Measurements from ENCODE around the gene TLE5. TPM values are rescaled to one million over a fixed set of nuclear protein-coding genes. Genes with fewer than 3 reads are reported as not detected.

TLE5 gene
- total and polyA plus RNA-seq, 2 donors (not counting 3 experiments of a cell fraction or from before 2014, with no cell fraction given): 393 to 574 TPM

DNA sequence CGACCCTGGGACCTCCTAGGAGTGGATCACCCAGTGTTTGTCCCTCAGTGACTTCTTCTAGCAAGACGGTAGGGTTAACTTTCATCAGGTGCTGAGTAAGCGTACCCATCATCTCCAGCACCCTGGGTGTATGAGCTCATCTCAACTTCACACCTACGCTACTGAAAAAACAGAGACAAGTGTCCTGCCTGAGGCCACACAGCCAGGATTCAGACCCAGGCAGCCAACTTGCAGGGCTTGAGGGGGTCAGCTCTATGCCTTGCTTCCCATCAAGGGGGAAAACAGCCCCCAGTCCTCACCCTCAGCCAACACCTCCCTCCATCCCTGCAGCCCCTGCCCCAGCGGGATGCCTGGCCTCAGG, 37.8 kb downstream of the TLE5 start:
- dilution Hi-C loops (cut with MboI; ENCODE audit: extremely low pct_ligation_motif_present, low sequenced_read_pairs) (no loop called here), intact Hi-C loops (cut with micrococcal nuclease) (no loop called here)
- no peak for DNase-seq (ENCODE audit: low read depth, low spot score)
- H3K9me1 ChIP-seq (replicated peaks; ENCODE audit: control insufficient read depth, extremely low read depth, insufficient read depth, low read length): no peaks in the 10 kb centered on the region
- FAIRE-seq: no peak
- no peak overlapping the region for H3K4me2 ChIP-seq (ENCODE audit: insufficient read depth, low read length)
- peaks cover under 1% of the 10 kb centered on the region for H3K4me1 ChIP-seq (ENCODE audit: control insufficient read depth, extremely low read depth, insufficient read depth, low read length)
- ChIA-PET CTCF (interaction anchor here (1.5 kb wide), 1 partner anchor 80 kb away, joined by 5 read pairs; no protein-coding TSS in a partner anchor), POLR2A (no interaction called here)
- no peak overlapping the region for H3K27ac ChIP-seq (ENCODE audit: insufficient read depth, low read depth, low read length)
- TF ChIP-seq FOS (IDR thresholded peaks at IDR 0.05; ENCODE audit: borderline replicate concordance, insufficient read depth, low read length): no peak
- H2AFZ ChIP-seq (ENCODE audit: low read depth, low read length): no peak overlapping the region
- no peak overlapping the region for H3K4me3 ChIP-seq (replicated peaks in 1 of 3; ENCODE audit: insufficient read depth in 1 of 3, low read depth in 1 of 3, low read length in 3 of 3)
- no peaks in the 10 kb centered on the region for H4K20me1 ChIP-seq (replicated peaks; ENCODE audit: control insufficient read depth, extremely low read depth, insufficient read depth, low read length)
- BruUV-seq (replicated peaks): no TSS peak
- no peaks in the 10 kb centered on the region for H3K27me3 ChIP-seq (ENCODE audit: control insufficient read depth in 2 of 2, insufficient read depth in 2 of 2, low read length in 2 of 2)
- no peaks in the 10 kb centered on the region for H3K36me3 ChIP-seq (ENCODE audit: control insufficient read depth in 2 of 2, extremely low read depth in 1 of 2, insufficient read depth in 2 of 2, low read length in 2 of 2)
- H3K79me2 ChIP-seq (ENCODE audit: control insufficient read depth, insufficient read depth, low read length): no peaks in the 10 kb centered on the region
- H3K9ac ChIP-seq (replicated peaks; ENCODE audit: extremely low read depth, insufficient read depth, low read length): no peak overlapping the region
- H3K9me3 ChIP-seq (replicated peaks; ENCODE audit: control insufficient read depth, insufficient read depth, low read length): no peaks in the 10 kb centered on the region

DNA sequence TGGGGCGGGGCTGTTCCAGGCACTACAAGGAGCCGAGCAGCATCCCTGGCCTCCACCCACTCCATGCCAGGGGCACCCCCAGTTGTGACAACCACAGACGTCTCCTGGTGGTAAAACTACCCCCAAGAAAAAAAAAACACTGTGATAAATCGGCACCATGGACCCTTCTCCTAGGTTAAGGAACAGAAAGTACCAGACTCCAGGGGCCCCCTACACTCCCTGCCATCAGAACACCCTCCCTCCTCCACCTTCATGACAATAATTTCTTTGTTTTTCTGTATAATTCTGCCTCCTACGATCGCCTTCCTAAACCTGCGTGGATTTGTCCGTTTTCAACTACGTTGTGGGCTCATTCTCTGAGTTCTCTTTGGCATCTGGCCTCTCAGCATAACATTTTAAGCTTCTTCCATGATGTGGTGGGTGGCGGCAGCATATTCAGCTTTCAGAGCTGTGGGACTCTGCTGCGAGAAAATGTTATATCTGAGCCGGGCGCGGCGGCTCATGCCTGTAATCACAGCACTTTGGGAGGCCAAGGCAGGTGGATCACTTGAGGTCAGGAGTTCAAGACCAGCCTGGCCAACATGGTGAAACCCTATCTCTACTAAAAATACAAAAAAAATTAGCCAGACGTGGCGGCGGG, 41.9 kb downstream of the TLE5 start:
- ChIA-PET CTCF (no interaction called here), POLR2A (no interaction called here)
- intact Hi-C loops (cut with micrococcal nuclease): no loop called here
- Histone ChIP-seq H3K4me2 (ENCODE audit: insufficient read depth, low read length) (no peak overlapping the region), H3K27ac (ENCODE audit: insufficient read depth, low read depth, low read length) (no peak overlapping the region), H3K9me3 (replicated peaks; ENCODE audit: control insufficient read depth, insufficient read depth, low read length) (no peaks in the 10 kb centered on the region), H3K36me3 (ENCODE audit: control insufficient read depth in 2 of 2, extremely low read depth in 1 of 2, insufficient read depth in 2 of 2, low read length in 2 of 2) (peaks cover 0 to 4% of the 10 kb centered on the region in 2 experiments), H3K4me1 (ENCODE audit: control insufficient read depth, extremely low read depth, insufficient read depth, low read length) (no peaks in the 10 kb centered on the region), H3K9me1 (replicated peaks; ENCODE audit: control insufficient read depth, extremely low read depth, insufficient read depth, low read length) (no peaks in the 10 kb centered on the region), H3K9ac (replicated peaks; ENCODE audit: extremely low read depth, insufficient read depth, low read length) (no peak overlapping the region), H3K4me3 (replicated peaks in 1 of 3; ENCODE audit: insufficient read depth in 1 of 3, low read depth in 1 of 3, low read length in 3 of 3) (no peak overlapping the region), H3K79me2 (ENCODE audit: control insufficient read depth, insufficient read depth, low read length) (no peaks in the 10 kb centered on the region), H2AFZ (ENCODE audit: low read depth, low read length) (no peak overlapping the region), H4K20me1 (replicated peaks; ENCODE audit: control insufficient read depth, extremely low read depth, insufficient read depth, low read length) (no peaks in the 10 kb centered on the region), H3K27me3 (ENCODE audit: control insufficient read depth in 2 of 2, insufficient read depth in 2 of 2, low read length in 2 of 2) (no peaks in the 10 kb centered on the region)
- dilution Hi-C loops (cut with MboI; ENCODE audit: extremely low pct_ligation_motif_present, low sequenced_read_pairs): no loop called here
- TF ChIP-seq FOS (IDR thresholded peaks at IDR 0.05; ENCODE audit: borderline replicate concordance, insufficient read depth, low read length) (no peak), POLR2A (IDR thresholded peaks at IDR 0.05; ENCODE audit: low read depth, low read length) (no peak), JUN (IDR thresholded peaks at IDR 0.05; ENCODE audit: borderline replicate concordance, insufficient read depth, insufficient read length, low read depth) (no peak), POLR2AphosphoS5 (IDR thresholded peaks at IDR 0.05; ENCODE audit: insufficient read depth, low read depth, low read length) (no peak), EZH2 (IDR thresholded peaks at IDR 0.05; ENCODE audit: borderline replicate concordance, low read depth, low read length, severe bottlenecking) (no peak), MYC (IDR thresholded peaks at IDR 0.05; ENCODE audit: low read depth, low read length) (no peak), GATA2 (IDR thresholded peaks at IDR 0.05; ENCODE audit: insufficient read depth, insufficient read length, low read depth, low read length) (no peak)
- TF ChIP-seq, protein P1, sequence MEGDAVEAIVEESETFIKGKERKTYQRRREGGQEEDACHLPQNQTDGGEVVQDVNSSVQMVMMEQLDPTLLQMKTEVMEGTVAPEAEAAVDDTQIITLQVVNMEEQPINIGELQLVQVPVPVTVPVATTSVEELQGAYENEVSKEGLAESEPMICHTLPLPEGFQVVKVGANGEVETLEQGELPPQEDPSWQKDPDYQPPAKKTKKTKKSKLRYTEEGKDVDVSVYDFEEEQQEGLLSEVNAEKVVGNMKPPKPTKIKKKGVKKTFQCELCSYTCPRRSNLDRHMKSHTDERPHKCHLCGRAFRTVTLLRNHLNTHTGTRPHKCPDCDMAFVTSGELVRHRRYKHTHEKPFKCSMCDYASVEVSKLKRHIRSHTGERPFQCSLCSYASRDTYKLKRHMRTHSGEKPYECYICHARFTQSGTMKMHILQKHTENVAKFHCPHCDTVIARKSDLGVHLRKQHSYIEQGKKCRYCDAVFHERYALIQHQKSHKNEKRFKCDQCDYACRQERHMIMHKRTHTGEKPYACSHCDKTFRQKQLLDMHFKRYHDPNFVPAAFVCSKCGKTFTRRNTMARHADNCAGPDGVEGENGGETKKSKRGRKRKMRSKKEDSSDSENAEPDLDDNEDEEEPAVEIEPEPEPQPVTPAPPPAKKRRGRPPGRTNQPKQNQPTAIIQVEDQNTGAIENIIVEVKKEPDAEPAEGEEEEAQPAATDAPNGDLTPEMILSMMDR (IDR thresholded peaks at IDR 0.05; ENCODE audit: extremely low read depth in 1 of 2, insufficient read depth in 1 of 2, low read depth in 1 of 2, low read length in 2 of 2): no peak
- TF ChIP-seq, protein P2, sequence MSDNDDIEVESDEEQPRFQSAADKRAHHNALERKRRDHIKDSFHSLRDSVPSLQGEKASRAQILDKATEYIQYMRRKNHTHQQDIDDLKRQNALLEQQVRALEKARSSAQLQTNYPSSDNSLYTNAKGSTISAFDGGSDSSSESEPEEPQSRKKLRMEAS (IDR thresholded peaks at IDR 0.05; ENCODE audit: insufficient read depth, insufficient read length): no peak
- FAIRE-seq: no peak
- DNase-seq (ENCODE audit: low read depth, low spot score): no peak
- no TSS peak for BruUV-seq (replicated peaks)

All from endothelial cell of umbilical vein (primary cell).